Measurements from ENCODE around the gene GCK.
"Not testable (repeated sequence)": the region's sequence is repeated elsewhere in the genome, so short reads cannot be mapped to it uniquely, and the experiment has no call there.

GCK gene

DNA sequence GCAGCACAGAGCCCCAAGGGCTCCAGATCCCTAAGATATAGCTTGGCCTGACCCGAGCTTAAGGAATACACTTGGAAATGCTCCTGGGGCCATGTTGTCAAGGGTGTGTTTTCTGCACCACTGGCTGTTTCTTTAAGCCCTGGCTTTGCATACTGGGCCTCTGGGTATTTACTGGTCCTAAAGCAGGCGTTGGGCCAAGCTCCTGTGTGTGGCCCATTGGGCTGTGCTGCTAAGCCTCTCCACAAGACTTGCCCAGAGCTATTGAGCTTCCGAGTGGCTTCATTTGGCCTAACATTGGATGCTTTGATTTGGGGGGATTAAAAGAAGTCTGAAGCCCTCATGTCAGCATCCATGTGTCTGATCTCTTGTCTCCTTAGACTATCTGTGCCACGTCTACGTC is 16.8 kb upstream of the GCK start:
- DNase-seq (ENCODE audit: low read depth in 1 of 2, low spot score in 1 of 2) = no peak

DNA sequence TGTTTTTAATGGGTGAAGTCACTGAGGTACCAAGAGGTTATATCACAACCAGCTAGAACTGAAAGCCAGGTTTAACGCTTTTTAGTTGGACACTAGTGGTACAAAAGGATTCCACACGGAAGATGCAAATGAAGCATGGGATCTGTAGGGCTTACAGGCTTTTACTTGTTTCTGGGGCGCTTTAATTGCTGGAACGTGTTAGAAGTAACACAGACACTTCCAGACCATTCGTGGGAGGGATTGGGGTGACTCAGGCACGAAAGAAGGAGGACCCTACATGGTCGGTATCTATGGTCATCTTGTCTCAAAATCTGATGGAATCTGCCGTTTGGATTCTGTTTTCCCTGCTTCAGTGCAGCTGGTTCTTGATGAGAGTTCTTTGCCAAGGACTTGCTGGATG is 12.6 kb upstream of the GCK start:
- no peak for DNase-seq (ENCODE audit: low read depth in 1 of 2, low spot score in 1 of 2)

DNA sequence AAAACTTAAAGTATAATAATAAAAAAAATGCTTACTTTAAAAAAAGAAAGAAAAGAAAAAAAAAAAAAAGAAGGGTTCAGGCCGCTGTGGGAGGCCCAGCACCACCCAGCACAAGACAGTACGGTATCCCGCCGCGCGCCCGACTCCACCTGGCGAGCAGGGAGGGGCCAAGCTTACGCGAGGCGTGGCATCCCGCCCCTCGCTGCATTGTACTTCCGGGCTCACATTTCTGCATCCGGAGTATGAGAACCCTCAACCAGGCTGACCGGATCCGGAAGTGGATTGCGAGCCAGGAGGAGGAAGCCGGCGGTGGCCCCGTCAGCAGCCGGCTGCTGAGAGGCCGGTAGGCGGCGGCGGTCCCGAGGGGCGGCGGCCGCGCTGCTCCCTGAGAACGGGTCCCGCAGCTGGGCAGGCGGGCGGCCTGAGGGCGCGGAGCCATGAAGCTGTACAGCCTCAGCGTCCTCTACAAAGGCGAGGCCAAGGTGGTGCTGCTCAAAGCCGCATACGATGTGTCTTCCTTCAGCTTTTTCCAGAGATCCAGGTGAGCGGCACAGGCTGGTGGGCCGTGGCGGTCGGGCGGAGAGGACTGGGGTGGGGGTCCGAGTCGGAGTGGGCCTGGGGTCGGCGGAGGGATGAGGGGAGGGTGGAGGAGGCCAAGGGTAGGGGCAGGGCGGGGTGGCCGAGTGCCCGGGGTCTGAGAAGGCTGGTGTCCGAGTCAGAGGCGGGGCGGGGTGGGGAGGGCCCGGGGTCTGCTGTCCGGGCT is 11.6 kb upstream of the GCK start, which contains the start of gene YKT6:
Gene YKT6, plus strand, starts transcription at position 280 of the 763 bp plus-strand sequence. Its CDS starts 158 bp downstream, at position 438.
- DNase-seq (ENCODE audit: low read depth in 1 of 2, low spot score in 1 of 2) = peak; percentile 84 to 89

DNA sequence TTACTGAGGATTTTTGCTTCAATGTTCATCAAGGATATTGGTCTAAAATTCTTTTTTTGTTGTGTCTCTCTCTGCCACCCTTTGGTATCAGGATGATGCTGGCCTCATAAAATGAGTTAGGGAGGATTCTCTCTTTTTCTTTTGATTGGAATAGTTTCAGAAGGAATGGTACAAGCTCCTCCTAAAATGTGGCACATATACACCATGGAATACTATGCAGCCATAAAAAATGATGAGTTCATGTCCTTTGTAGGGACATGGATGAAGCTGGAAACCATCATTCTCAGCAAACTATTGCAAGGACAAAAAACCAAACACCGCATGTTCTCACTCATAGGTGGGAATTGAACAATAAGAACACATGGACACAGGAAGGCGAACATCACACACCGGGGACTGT is 10.9 kb upstream of the GCK start:
- DNase-seq (ENCODE audit: low read depth in 1 of 2, low spot score in 1 of 2) = not testable (repeated sequence)

DNA sequence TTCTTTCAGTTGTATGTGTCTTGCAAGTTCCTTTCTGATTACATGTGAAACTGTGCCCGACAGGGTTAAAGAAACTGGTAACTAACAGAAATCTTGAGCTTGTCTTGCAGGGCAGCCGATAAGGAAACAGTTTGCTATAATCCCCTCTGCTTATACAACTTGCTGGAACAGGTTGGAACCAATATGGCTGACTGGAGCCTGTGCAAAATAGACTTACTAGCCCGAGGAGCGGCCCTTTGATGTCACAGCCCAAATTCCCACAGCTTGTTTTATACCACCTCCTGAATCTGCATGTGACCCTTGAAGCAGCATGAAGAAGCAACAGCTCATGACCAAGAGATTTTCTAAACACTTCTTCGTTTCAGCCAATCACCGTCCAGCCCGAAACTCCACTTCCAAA is 8.2 kb upstream of the GCK start:
- DNase-seq (ENCODE audit: low read depth in 1 of 2, low spot score in 1 of 2) = no peak

DNA sequence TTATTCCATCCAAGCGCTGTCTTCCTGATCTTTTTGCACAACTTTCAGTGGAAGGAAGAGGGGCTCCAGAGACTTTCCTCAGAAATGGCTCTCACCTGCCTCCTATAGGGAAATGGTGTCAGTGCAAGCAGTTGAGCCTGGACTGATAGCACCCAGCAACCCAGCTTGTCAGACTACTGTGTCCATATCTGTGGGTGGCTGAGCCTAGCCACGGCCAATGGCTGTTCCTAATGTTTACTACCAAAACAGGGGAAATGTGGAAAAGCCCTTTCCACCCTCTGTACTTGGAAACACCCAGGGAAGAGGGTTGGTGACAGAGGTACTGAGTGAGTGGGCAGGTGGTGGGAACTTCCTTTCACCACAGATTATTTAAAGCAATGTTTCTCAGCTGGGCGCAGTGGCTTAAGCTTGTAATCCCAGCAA is 7.2 kb upstream of the GCK start:
- no peak for DNase-seq (ENCODE audit: low read depth in 1 of 2, low spot score in 1 of 2)

DNA sequence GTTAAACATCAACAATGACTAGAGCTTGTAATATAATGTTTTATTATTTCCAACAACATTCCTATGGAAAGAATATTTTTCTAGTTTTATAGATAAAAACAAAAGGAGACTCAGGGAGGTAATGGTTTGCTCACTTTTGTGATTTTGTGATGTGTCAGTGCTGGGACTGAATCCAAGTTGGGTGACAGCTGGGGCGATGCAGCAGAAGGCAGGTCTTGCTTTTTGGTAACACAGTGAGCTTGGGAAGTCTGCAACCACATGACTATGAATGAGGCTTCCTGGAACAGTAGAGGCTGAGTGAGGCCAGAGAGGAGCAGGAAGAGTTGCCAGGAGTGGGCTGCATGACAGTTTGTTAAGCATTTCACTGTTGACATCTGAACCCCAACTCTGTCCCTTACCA is 6.7 kb upstream of the GCK start:
- no peak for DNase-seq (ENCODE audit: low read depth in 1 of 2, low spot score in 1 of 2)

DNA sequence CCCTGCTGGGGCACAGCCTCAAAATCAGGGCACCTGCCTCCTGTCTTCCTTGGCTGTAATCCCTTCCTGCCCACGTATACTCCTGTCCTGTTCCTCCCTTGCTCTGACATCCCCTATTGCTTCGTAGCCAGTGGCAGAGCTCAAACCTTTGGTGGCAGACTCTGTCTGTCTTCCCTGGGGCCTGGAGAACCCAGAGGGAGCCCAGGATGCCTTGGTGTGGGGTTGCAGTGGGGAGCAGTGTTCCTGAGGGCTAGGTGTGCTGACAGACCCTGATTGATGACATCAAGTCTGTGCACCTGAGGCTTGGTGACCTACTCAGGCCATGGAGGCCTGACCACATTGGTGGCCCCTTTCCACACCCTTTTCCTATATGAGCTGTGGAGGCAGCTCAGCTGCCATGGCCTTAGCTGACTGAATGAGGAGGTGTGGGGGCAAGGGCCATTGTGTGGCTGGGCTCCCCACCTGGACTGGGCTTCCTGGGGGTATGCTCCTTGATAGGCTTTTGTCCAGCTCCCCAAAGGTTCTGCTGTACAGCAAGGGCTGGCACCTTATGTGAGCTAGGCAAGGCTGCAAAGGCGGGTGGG is 5.4 kb upstream of the GCK start:
- no peak for DNase-seq (ENCODE audit: low read depth in 1 of 2, low spot score in 1 of 2)

DNA sequence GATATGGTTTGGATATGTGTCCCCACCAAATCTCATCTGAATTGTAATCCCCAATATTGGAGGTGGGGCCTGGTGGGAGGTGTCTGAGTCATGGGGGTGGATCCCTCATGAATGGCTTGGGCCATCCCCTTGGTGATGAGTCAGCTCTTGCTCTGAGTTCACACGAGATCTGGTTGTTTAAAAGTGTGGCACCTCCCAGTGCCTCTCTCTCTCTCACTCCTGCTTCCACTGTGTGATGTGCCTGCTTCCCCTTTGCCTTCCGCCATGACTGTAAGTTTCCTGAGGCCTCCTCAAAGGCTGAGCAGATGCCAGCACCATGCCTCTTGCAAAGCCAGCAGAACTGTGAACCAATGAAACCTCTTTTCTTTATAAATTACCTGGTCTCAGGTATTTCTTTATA is 4.8 kb upstream of the GCK start:
- DNase-seq (ENCODE audit: low read depth in 1 of 2, low spot score in 1 of 2) = peak in 1 of 2 donors; percentile 20

DNA sequence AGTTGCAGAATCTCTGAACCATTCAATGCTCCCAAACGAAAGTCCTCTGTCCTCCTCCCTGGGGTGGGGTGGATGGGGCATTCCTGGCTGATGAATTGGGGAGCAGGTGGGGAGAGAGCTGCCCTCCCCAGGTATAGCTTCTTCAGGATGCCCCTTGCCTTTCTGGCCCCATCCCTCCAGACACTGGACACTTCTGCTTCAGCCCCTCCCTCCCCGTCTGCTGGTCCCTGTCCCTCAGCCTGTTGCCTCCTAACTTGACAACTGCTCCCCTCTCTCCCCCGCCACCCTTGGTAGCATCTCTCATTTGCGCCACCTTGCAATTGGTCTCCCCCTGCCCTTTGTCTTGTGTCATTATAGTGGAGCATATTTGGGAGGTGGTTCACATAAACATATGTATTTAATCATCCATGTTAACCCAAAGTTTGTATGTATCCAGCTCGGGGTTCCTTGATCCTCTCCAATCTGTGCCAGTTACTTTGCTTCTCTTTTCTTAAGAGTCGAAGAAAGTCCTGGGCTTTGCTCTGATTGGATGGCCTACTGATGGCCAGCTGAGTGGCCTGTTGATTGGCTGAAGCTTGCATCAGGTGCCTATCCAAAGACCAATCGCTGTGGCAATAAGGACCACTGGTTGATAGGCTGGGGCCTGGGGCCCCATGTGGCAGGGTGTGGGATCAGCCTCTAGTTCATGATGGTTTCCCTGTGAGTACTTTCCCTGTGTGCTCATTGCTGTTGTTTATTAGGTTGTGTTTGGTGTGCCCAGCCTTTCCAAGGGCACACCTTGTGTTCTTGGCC is 4.0 kb upstream of the GCK start:
- DNase-seq (ENCODE audit: low read depth in 1 of 2, low spot score in 1 of 2) = no peak

DNA sequence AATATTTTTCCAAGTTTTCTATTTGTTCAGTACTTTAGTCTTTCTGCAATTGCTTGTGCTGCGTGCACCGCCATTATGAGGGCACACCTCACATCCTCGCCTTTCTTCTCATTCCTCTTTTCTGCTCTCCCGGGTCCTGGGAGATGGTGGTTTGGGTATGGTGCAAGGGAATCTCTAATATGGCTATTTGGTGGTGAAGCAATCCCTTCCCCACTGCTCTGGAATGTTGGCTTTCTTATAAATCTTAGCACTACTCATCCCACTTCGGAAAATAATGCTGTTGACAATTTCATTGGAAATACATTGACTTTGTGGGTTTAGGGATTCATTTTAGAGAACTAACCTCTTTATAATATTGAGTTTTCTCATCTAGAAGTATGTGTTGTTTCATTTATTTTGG is 1.9 kb upstream of the GCK start:
- DNase-seq (ENCODE audit: low read depth in 1 of 2, low spot score in 1 of 2) = no peak

DNA sequence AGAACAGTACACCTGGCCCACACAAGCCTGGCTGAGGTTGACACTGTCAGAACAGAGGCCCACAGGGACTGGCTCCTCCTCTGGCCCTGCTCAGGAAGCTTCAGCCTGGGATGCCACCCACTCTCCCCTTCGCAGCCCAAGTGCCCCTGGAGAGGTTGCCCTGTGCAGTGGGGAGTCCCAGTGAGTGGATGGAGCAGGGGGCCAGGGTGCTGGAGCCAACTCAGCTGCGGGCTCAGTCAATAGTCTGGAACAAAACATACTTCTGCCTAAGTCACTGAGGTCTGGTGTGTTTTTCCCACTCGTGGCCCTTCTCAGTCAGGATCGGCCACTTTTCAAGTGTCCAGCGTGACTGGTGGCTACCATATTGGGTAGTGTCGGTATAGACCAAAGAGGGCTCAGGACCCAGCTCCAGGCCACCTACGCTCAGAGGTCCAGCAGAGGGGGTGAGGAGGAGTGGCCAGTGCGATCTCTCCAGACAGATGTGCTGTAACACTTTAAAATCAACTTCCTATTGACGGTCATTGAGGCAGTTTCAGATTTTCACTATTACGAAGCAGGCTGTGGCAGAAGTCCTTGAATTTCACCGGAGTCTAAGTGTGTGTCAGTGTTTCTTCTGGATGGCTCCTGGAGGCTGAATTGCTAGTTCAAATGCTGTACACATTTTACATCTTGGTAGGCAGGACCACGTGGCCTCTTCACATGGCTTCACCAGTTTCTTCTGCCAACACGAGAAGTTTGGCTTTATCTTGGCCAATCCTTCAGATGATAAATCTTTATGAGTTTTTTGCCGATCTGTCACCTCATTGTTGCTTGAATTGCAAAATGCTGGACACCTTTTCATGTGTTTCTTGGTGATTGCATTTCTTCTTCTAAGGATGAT is 994 bp upstream of the GCK start:
- no peak for DNase-seq (ENCODE audit: low read depth in 1 of 2, low spot score in 1 of 2)

DNA sequence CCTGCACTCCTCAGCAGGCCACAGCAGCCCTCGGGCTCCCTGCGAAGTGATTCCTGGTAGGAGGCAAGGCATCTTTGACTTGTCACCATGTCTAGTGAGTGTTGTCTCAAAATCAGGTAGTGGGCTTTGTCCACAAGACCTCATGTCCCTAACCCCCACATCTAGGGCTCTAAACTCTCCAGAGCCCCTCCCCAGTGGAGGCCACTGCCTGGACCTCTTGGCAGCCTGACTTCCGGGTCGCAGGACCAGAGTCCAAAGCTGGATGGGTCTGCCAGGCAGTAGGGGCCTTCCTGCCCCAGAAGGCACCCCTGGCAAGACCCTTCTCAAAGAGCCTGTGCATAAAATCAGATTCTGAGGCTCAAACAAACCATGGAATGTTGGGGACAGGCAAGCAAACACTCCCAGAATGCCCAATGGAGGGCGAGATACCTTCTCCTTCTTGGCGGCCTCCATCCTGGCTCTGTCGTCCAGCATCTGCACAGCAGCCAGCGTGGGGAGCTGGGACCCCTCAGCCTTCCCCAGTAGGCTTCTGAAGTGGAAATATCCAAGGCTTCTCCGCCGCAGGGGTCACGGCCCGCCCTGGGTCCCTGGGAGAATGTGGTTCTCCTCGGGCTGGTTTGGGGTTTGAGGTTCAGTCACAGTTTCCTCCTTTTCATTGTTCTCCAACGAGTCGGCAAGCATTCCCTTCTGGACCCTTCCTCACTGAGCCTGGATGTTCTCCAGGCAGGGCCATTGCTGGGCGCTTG is 586 bp downstream of the GCK start:
- DNase-seq (ENCODE audit: low read depth in 1 of 2, low spot score in 1 of 2) = no peak

DNA sequence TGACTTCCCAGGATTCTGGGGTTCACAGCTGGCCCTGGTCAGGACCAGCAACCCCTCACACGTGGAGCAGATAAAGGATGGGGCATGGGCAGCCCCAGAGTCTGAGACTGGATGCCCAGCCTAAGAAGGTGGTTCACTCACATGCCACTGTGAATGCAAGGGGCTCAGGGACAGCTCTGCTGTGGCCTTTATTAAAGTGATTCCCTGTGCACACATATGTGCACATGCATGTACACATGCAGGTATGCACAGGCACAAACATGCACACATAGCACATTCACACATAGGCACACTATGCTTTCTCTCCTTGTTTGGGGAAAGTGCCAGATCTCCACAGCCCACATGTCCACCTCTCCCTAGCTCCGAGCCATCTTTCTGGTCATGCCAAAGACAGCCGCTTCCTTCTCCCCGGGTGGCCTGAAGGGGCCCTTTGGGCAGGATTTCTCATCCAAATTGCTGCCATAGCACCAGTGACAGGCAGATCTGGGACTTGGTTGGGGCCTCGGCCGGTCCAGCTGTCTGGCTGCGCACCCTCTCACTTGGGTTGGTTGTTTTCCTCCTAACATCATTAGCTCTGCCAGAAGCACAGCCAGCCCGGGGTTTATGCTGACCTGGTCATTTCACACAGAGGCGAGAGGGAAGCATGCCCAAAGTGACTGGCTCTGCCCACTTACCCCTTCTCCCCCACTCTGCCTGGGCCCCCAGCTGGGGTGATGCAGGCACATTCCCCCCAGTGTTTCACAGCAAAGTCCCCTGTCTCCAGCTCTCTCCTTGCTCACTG is 1.4 kb downstream of the GCK start:
- DNase-seq (ENCODE audit: low read depth in 1 of 2, low spot score in 1 of 2) = no peak

DNA sequence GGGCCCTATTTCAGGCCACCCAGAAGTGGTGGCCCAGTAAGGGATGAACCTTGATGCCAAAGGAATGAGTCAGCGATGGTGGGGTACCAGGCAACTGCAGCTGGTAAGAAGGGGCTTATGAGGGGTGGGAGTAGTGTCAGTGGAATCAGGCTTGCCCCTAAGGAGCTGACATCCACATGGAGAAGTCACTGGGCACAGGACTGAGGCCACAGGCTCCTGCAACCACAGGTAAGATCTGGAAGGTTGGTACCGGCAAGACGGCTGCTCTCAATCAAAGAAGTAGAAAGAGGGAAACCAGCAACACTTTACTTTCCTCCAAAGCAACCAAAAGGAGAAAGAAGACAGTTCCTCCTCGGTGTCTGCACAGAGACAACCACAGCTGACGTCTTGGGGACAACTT is 2.5 kb downstream of the GCK start:
- DNase-seq (ENCODE audit: low read depth in 1 of 2, low spot score in 1 of 2) = no peak

DNA sequence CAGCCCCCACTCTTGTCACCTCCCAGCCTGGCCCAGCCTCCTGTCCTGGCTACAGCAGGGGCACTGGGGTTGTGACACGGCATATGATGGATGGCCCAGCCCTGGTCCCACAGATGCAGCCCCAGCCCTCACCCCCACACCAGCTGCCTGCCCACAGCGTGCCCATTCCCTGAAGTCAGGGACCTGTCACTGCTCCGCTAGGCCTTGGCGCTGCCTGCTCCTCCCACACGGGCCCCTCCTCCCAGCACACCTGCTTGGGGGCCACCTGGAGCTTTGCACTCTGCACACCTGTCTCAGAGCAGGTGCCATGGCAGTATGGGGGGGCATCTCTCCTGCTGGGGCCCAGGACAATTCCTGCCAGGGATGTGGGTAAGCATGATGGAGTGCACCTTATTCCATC is 3.5 kb downstream of the GCK start:
- DNase-seq (ENCODE audit: low read depth in 1 of 2, low spot score in 1 of 2) = no peak

DNA sequence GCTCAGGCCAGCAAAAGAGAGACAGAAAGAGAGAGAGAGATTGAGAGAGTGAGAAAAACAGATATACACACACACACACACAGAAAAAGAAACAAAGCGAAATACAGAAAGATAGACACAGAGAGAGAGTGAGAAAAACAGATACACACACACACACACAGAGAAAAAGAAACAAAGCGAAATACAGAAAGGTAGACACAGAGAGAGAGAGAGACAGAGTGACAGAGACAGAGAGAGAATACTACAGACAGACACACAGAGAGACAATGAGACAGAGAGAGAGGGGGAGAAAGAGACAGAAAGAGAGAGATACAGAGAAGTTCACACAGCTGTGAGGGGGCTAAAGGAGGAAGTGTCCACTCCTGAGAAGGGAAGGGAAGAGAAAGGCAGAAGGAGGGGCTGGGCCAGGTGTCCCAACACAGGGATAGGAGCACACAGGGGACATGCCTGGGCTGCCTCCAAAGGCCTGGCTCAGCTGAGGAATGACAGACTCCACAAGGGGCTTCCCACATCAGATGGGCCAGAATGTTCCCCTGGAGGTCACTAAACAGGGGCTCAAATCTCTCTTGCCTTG is 4.3 kb downstream of the GCK start:
- DNase-seq (ENCODE audit: low read depth in 1 of 2, low spot score in 1 of 2) = no peak

DNA sequence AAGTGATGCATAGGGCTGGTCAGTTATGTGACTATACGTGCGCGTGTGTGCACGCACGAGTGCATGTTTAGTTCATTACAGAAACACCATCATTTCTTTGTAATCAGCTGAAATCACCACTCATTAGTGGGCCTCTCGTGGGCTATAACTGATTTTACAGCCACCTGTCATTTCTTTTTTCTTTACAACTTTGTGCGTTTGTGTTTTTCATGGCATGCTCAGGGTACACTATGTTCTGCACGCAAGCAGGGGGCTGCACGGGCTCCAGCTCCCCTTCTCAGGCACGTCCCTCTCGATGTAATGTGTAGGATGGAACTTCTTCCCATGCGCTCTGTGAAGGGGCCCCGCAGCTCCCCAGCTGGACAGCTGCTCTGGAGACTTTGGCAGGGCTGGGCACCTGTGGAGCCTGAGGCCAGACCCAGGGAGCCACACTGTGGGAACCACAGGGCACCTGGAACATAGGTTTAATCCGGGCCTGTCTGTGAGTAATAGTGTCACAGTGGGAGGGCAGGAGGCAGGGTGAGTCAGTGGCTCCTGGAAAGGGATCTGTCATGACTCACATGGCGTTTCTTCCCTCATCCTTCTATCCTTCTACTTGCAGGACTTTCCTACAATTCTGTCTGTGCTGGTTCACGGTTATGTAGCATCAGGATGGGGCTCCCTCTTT is 4.9 kb downstream of the GCK start:
- DNase-seq (ENCODE audit: low read depth in 1 of 2, low spot score in 1 of 2) = no peak

DNA sequence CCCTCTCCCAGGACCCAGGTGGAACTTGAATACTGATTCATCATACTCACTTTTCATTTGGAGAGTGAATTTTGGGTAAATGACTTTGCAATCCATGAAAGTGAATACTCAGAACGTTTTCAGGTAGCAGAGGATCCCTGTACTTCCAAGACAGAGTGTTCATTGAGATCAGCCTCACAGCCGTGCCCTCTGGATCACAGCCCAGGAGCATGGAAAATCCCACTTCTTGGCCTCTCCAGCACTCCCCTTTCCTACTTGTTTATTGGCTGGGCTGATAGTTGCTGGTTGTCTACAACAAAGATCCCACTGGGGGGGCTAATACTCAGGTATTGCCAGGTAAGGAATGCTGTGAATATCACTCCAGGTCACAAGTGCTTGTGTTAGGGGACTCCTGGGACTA is 5.9 kb downstream of the GCK start:
- no peak for DNase-seq (ENCODE audit: low read depth in 1 of 2, low spot score in 1 of 2)

Data from stimulated activated CD4-positive, alpha-beta T cell treated with anti-CD3 and anti-CD28 coated beads, Interleukin-15, amount 100 ng/mL, for 1 hour (primary cell).